Panc1 (cell line): ENCODE results near the gene CD34. TPM values are rescaled to one million over a fixed set of nuclear protein-coding genes. Genes with fewer than 3 reads are reported as not detected.

ENCODE experiments used
- ATAC-seq: fragments of 200-7000 bp; cut with Tn5 transposase; 2 replicates; pipeline ENCODE4 v1.9.1; 2020; ENCODE audit warnings: mild to moderate bottlenecking, moderate library complexity
- BruUV-seq: library from RNA; stranded (reverse); fragments of 400-500 nt; replicated peaks from 2 replicates; lab custom pipeline; 2021; lab: Mats Ljungman, UMichigan
- CTCF ChIA-PET: fragments of 300-600 bp; sonication (Branson Sonifier 250); formaldehyde crosslinking; loops from one replicate; lab custom pipeline; 2022; ENCODE audit warnings: antibody characterized with exemption; lab: Charles Lee
- POLR2A ChIA-PET: fragments of 300-600 bp; sonication (Branson Sonifier 250); formaldehyde crosslinking; loops from one replicate; lab custom pipeline; 2022; ENCODE audit warnings: antibody characterized with exemption; lab: Charles Lee
- DNase-seq: peaks from one replicate; pipeline ENCODE4 v3.0.0-alpha.2; 2010; ENCODE audit warnings: low read depth, low spot score
- H3K27ac ChIP-seq: 2 replicates; pipeline ENCODE4 v1.5.1; 2011; ENCODE audit warnings: mild to moderate bottlenecking, low read length, inconsistent platforms
- H3K27me3 ChIP-seq: fragments of 200-500 bp; sonication (Bioruptor generic); 2 replicates; pipeline ENCODE4 v1.6.0; 2014; ENCODE audit warnings: low read length, inconsistent platforms; ENCODE audit not compliant: control insufficient read depth, insufficient read depth
- H3K36me3 ChIP-seq: fragments of 200-500 bp; sonication (Bioruptor generic); 2 replicates; pipeline ENCODE4 v1.5.1; 2014; ENCODE audit warnings: inconsistent platforms, mild to moderate bottlenecking, low read length, moderate library complexity; ENCODE audit not compliant: control insufficient read depth, insufficient read depth
- H3K4me1 ChIP-seq: 2 replicates; pipeline ENCODE4 v1.5.1; 2011; ENCODE audit warnings: inconsistent platforms, mild to moderate bottlenecking, low read length, moderate library complexity; ENCODE audit not compliant: control insufficient read depth, insufficient read depth
- H3K4me3 ChIP-seq, 2 experiments: 2 replicates each; pipeline ENCODE4 v1.5.1; 2011 to 2012; ENCODE audit warnings: low read depth in 2 of 2, low read length in 2 of 2, mild to moderate bottlenecking in 2 of 2, inconsistent platforms in 1 of 2, moderate library complexity in 1 of 2
- H3K9me3 ChIP-seq: fragments of 200-500 bp; sonication (Bioruptor generic); 2 replicates; pipeline ENCODE4 v1.5.1; 2014; ENCODE audit warnings: low read depth, mild to moderate bottlenecking, inconsistent platforms, low read length, moderate library complexity; ENCODE audit not compliant: control insufficient read depth, insufficient read depth
- CTCF ChIP-seq: fragments of 450-650 bp; IDR thresholded peaks from 2 replicates; pipeline ENCODE4 v1.5.1; 2017; ENCODE audit warnings: mild to moderate bottlenecking
- POLR2AphosphoS5 ChIP-seq: IDR thresholded peaks from 2 replicates; pipeline ENCODE4 v1.6.1; 2012; ENCODE audit warnings: mild to moderate bottlenecking, low read depth, low read length, moderate library complexity
- REST ChIP-seq, 2 experiments: IDR thresholded peaks; 2 replicates each; pipeline ENCODE4 v1.6.1; 2011 to 2012; ENCODE audit warnings: low read depth in 2 of 2, control low read depth in 1 of 2, low read length in 1 of 2, mild to moderate bottlenecking in 1 of 2, moderate library complexity in 1 of 2; ENCODE audit not compliant: insufficient read depth in 1 of 2
- SIN3A ChIP-seq: IDR thresholded peaks from 2 replicates; pipeline ENCODE4 v1.6.1; 2012; ENCODE audit warnings: low read depth, mild to moderate bottlenecking, low read length, moderate library complexity, borderline replicate concordance; ENCODE audit not compliant: insufficient read depth
- TCF7L2 ChIP-seq: IDR thresholded peaks from 2 replicates; pipeline ENCODE4 v1.6.1; 2011; ENCODE audit warnings: mild to moderate bottlenecking, low read depth, low read length, inconsistent platforms
- in situ Hi-C: cut with HindIII; loops from 2 replicates; pipeline ENCODE4 v1.10.0; 2016; ENCODE audit warnings: low sequenced_read_pairs, low pct_unique_long_range_greater_than_20kb
- intact Hi-C: fragments of 100-400 bp; cut with micrococcal nuclease; formaldehyde crosslinking; loops from one replicate; pipeline ENCODE4 v1.10.0; 2022; ENCODE audit not compliant: unreplicated experiment
- total RNA-seq: library from RNA; stranded (reverse); gene quantifications from one replicate; pipeline ENCODE4 v1.2.1, GENCODE V29; 2021; ENCODE audit not compliant: unreplicated experiment

CD34 gene
- total RNA-seq, 1 experiment from 2014 or later, result 0.15 TPM

GRCh38 chr1:207863893-207864535 is 46.9 kb downstream of the CD34 start:
- no peak for TF ChIP-seq REST (IDR thresholded peaks at IDR 0.05; ENCODE audit: insufficient read depth in 1 of 2, low read depth in 2 of 2, low read length in 1 of 2)
- TF ChIP-seq POLR2AphosphoS5, result no peak
- TF ChIP-seq SIN3A, result no peak
- TF ChIP-seq TCF7L2, result no peak
- no peak for TF ChIP-seq CTCF
- no TSS peak for BruUV-seq
- POLR2A ChIA-PET, result no interaction called here

GRCh38 chr1:207862241-207862787 is 48.6 kb downstream of the CD34 start:
- no TSS peak for BruUV-seq
- H3K4me3 ChIP-seq, result no peak overlapping the region
- intact Hi-C loops, result no loop called here
- no peak for DNase-seq
- H3K4me1 ChIP-seq, result no peaks in the 10 kb centered on the region; the same call in 1 of the 2 replicates
- in situ Hi-C loops, result no loop called here
- ChIA-PET CTCF (no interaction called here), POLR2A (no interaction called here)
- H3K27me3 ChIP-seq, result no peaks in the 10 kb centered on the region
- no peaks in the 10 kb centered on the region for H3K9me3 ChIP-seq
- ATAC-seq, result no peak
- H3K27ac ChIP-seq, result no peak overlapping the region
- no peaks in the 10 kb centered on the region for H3K36me3 ChIP-seq
- TF ChIP-seq REST (IDR thresholded peaks at IDR 0.05; ENCODE audit: insufficient read depth in 1 of 2, low read depth in 2 of 2, low read length in 1 of 2), result no peak
- TF ChIP-seq TCF7L2, result no peak
- TF ChIP-seq CTCF, result no peak
- no peak for TF ChIP-seq SIN3A
- TF ChIP-seq POLR2AphosphoS5, result no peak

More at GRCh38 chr1:207863893-207864535, 46.9 kb downstream of the CD34 start:
- DNase-seq, result no peak
- no peak overlapping the region for H3K27ac ChIP-seq
- H3K27me3 ChIP-seq, result no peaks in the 10 kb centered on the region
- intact Hi-C loops, result no loop called here
- no peak overlapping the region for H3K4me3 ChIP-seq
- H3K9me3 ChIP-seq, result no peaks in the 10 kb centered on the region
- H3K4me1 ChIP-seq, result no peaks in the 10 kb centered on the region; the same call in 1 of the 2 replicates
- H3K36me3 ChIP-seq, result no peaks in the 10 kb centered on the region
- ATAC-seq, result no peak
- in situ Hi-C loops, result no loop called here
- CTCF ChIA-PET, result no interaction called here
